K562 (cell line): ENCODE data around the gene ZNF121. TPM values are rescaled to one million over a fixed set of nuclear protein-coding genes. Genes with fewer than 3 reads are reported as not detected.
A peak's percentile ranks its signal among the peaks of the same experiment; 100 is the strongest.

Source experiments
- ATAC-seq: fragments of 200-7000 bp; cut with Tn5 transposase; 3 replicates; pipeline ENCODE4 v1.9.1; 2020; ENCODE audit warnings: moderate library complexity
- BruUV-seq: library from RNA; stranded (reverse); fragments of 400-500 nt; replicated peaks from 2 replicates; lab custom pipeline; 2021; lab: Mats Ljungman, UMichigan
- CTCF ChIA-PET: fragments of 300-600 bp; formaldehyde crosslinking; extraction: SDS; loops from one replicate; lab custom pipeline; 2021; ENCODE audit warnings: low intra/inter-chr PET ratio; lab: Yijun Ruan, JAX
- POLR2A ChIA-PET: fragments of 300-600, 350-650 bp; sonication (Branson Sonifier 250); formaldehyde crosslinking; extraction: SDS; loops from one replicate; lab custom pipeline; 2021; ENCODE audit warnings: antibody characterized with exemption, inconsistent platforms; lab: Yijun Ruan, JAX
- DNase-seq, 4 experiments: peaks; one replicate each; pipeline versions ENCODE4 v3.0.0 to v3.0.0-alpha.2; 2011 to 2018; ENCODE audit warnings: low spot score in 3 of 4, mixed read lengths in 3 of 4; ENCODE audit errors: extremely low read depth in 1 of 4
- FAIRE-seq: peaks from 2 replicates; lab custom pipeline; 2011; peaks lifted over from hg19 to GRCh38; lab: Jason Lieb, UNC
- H2AFZ ChIP-seq: 2 replicates; pipeline ENCODE4 v1.6.0; 2011; ENCODE audit warnings: low read depth, low read length, control low read depth, inconsistent platforms
- H3K27ac ChIP-seq: fragments of 200-600 bp; 3 replicates; pipeline ENCODE4 v1.8.0; 2011; ENCODE audit warnings: low read depth, mild to moderate bottlenecking, control low read depth, inconsistent platforms, low read length, moderate library complexity, mixed read lengths; ENCODE audit errors: extremely low read depth
- H3K27me3 ChIP-seq, 2 experiments: fragments of 300-600 bp in 1 of 2; 2 replicates in 1 of 2; 3 replicates in 1 of 2; pipeline versions ENCODE4 v1.6.0 to v1.8.0; 2011; ENCODE audit warnings: inconsistent platforms in 2 of 2, low read length in 2 of 2, mild to moderate bottlenecking in 1 of 2, mixed read lengths in 1 of 2, moderate library complexity in 1 of 2; ENCODE audit not compliant: control insufficient read depth in 2 of 2, insufficient read depth in 2 of 2
- H3K36me3 ChIP-seq: fragments of 300-600 bp; 3 replicates; pipeline ENCODE4 v1.8.0; 2011; ENCODE audit warnings: mild to moderate bottlenecking, low read length, inconsistent platforms; ENCODE audit not compliant: control insufficient read depth, insufficient read depth
- H3K4me1 ChIP-seq, 2 experiments: fragments of 200-600 bp in 1 of 2; replicated peaks in 1 of 2; 2 replicates in 1 of 2; 3 replicates in 1 of 2; pipeline versions ENCODE4 v1.5.1 to v1.8.0; 2011; ENCODE audit warnings: inconsistent platforms in 2 of 2, low read length in 2 of 2, mild to moderate bottlenecking in 1 of 2, mixed read lengths in 1 of 2, moderate library complexity in 1 of 2; ENCODE audit not compliant: control insufficient read depth in 2 of 2, insufficient read depth in 2 of 2
- H3K4me2 ChIP-seq: 2 replicates; pipeline ENCODE4 v1.6.1; 2011; ENCODE audit warnings: low read length, control low read depth, inconsistent platforms, mixed read lengths; ENCODE audit not compliant: insufficient read depth
- H3K4me3 ChIP-seq: fragments of 200-600 bp; sonication (generic), shearing (Covaris generic); 2 replicates; pipeline ENCODE4 v1.5.1; 2016; ENCODE audit warnings: control low read depth, inconsistent platforms
- H3K79me2 ChIP-seq: fragments of 200-600 bp; 3 replicates; pipeline ENCODE4 v1.8.0; 2011; ENCODE audit warnings: low read length, inconsistent platforms; ENCODE audit not compliant: control insufficient read depth, insufficient read depth
- H3K9ac ChIP-seq, 2 experiments: 2 replicates each; pipeline versions ENCODE4 v1.6.0 to v1.6.1; 2011; ENCODE audit warnings: low read depth in 2 of 2, low read length in 2 of 2, control low read depth in 1 of 2, inconsistent platforms in 1 of 2, mild to moderate bottlenecking in 1 of 2, mixed read lengths in 1 of 2; ENCODE audit not compliant: insufficient read depth in 1 of 2
- H3K9me1 ChIP-seq: one replicate; pipeline ENCODE4 v1.6.0; 2011; ENCODE audit warnings: inconsistent platforms, mild to moderate bottlenecking, low read length, moderate library complexity; ENCODE audit not compliant: control insufficient read depth, insufficient read depth
- H3K9me3 ChIP-seq: replicated peaks from 2 replicates; pipeline ENCODE4 v1.5.1; 2011; ENCODE audit warnings: low read depth, low read length, inconsistent platforms; ENCODE audit not compliant: control insufficient read depth, insufficient read depth
- H4K20me1 ChIP-seq: replicated peaks from 2 replicates; pipeline ENCODE4 v1.6.1; 2011; ENCODE audit warnings: low read length, inconsistent platforms, mixed read lengths; ENCODE audit not compliant: control insufficient read depth, insufficient read depth
- CBFB ChIP-seq: sonication (generic); formaldehyde crosslinking; IDR thresholded peaks from 2 replicates; pipeline ENCODE4 v1.4.0; 2020; ENCODE audit warnings: mild to moderate bottlenecking, missing genetic modification reagents
- CC2D1A ChIP-seq: fragments of 450-650 bp; IDR thresholded peaks from 2 replicates; pipeline ENCODE4 v1.6.1; 2017; ENCODE audit warnings: mild to moderate bottlenecking
- CREM ChIP-seq: IDR thresholded peaks from 2 replicates; pipeline ENCODE4 v1.6.1; 2014; ENCODE audit warnings: antibody characterized with exemption, low read depth
- CXXC5 ChIP-seq: fragments of 250-450 bp; sonication (Bioruptor Pico); IDR thresholded peaks from 2 replicates; pipeline ENCODE4 v1.8.0; 2022; ENCODE audit warnings: inconsistent platforms, mild to moderate bottlenecking, moderate library complexity
- ELF1 ChIP-seq: fragments of 200-800 bp; sonication (Bioruptor generic); IDR thresholded peaks from 2 replicates; pipeline ENCODE4 v1.6.1; 2016; ENCODE audit warnings: missing genetic modification characterization, missing compliant biosample characterization
- MAZ ChIP-seq, 2 experiments: fragments of 450-650 bp in 1 of 2; sonication (generic) in 1 of 2; formaldehyde crosslinking; IDR thresholded peaks in 1 of 2; conservative IDR thresholded peaks in 1 of 2; 2 replicates each; pipeline versions ENCODE4 v1.4.0 to v1.5.0; 2020; ENCODE audit warnings: mild to moderate bottlenecking in 1 of 2, missing genetic modification reagents in 1 of 2
- MNT ChIP-seq, 2 experiments: fragments of 450-650 bp; conservative IDR thresholded peaks; 2 replicates each; pipeline ENCODE4 v1.6.1; 2017; ENCODE audit warnings: mild to moderate bottlenecking in 2 of 2, moderate library complexity in 2 of 2
- POLR3G ChIP-seq: IDR thresholded peaks from 2 replicates; pipeline ENCODE4 v1.6.1; 2011; ENCODE audit not compliant: insufficient read length, insufficient replicate concordance; ENCODE audit errors: extremely low read depth
- RERE ChIP-seq: sonication (generic); formaldehyde crosslinking; IDR thresholded peaks from 2 replicates; pipeline ENCODE4 v1.8.0; 2023; ENCODE audit warnings: missing genetic modification reagents, mild to moderate bottlenecking, borderline replicate concordance
- SIN3B ChIP-seq: fragments of 450-650 bp; IDR thresholded peaks from 2 replicates; pipeline ENCODE4 v1.6.1; 2017; ENCODE audit warnings: low read depth, mild to moderate bottlenecking, moderate library complexity
- USF2 ChIP-seq: sonication (generic); formaldehyde crosslinking; IDR thresholded peaks from 2 replicates; pipeline ENCODE4 v1.5.0; 2020; ENCODE audit warnings: missing genetic modification reagents
- ZNF431 ChIP-seq: sonication (generic); formaldehyde crosslinking; IDR thresholded peaks from 2 replicates; pipeline ENCODE4 v1.8.0; 2022; ENCODE audit warnings: mild to moderate bottlenecking, missing genetic modification reagents
- whole genome bisulfite sequencing: fragments of 100-300 bp; shearing (Covaris generic); methylation state at CpG from one replicate; pipeline ENCODE4 v1.1.6; 2016; ENCODE audit warnings: low coverage, mixed read lengths; ENCODE audit not compliant: insufficient coverage; ENCODE audit errors: missing lambda C conversion rate; 5-methylcytosine and 5-hydroxymethylcytosine counted together
- in situ Hi-C: fragments of 300-500 bp; cut with MboI; formaldehyde crosslinking; loops from 4 replicates; pipeline ENCODE4 v1.15.0; 2018; ENCODE audit warnings: inconsistent platforms, mixed read lengths
- intact Hi-C: fragments of 100-400 bp; cut with micrococcal nuclease; formaldehyde crosslinking; loops from 2 replicates; pipeline ENCODE4 v1.14.2; 2022
- polyA plus RNA-seq, 8 experiments: library from polyadenylated mRNA; depleted of rRNA in 4 of 8; stranded (reverse) in 5 of 8; unstranded in 3 of 8; fragments of >200 nt; fragmentation: Nextera tagmentation in 2 of 8; fragmentation: Illumina TruSeq in 1 of 8; extraction: Ambion mirVana in 2 of 8; extraction: Trizol in 1 of 8; gene quantifications; 2 replicates each; pipeline versions ENCODE4 v1.2.1 to v1.2.3, GENCODE V29; 2011 to 2014; ENCODE audit warnings: inconsistent platforms in 1 of 8, missing spikeins in 1 of 8
- total RNA-seq, 7 experiments: library from RNA; depleted of rRNA in 6 of 7; stranded (reverse); fragments of >200 nt in 6 of 7; fragmentation: Illumina TruSeq in 2 of 7; extraction: Trizol in 2 of 7; gene quantifications; 2 replicates each; pipeline versions ENCODE4 v1.2.1 to v1.2.3, GENCODE V29; 2011 to 2021; ENCODE audit warnings: low replicate concordance in 1 of 7

Gene ZNF121
- total and polyA plus RNA-seq, 9 of the 15 experiments (the other 6 are each of a cell fraction or from before 2014, with no cell fraction given), result 14.6 to 115 (median 33.4) TPM

GRCh38 chr19:9538183-9539058 is 45.9 kb downstream of the ZNF121 start, which contains the start of gene ZNF426:
Gene ZNF426, minus strand, starts transcription at chr19:9538645. Its CDS starts 2,413 bp downstream, at chr19:9536232.
- H3K36me3 ChIP-seq, result peaks cover 31% of the 10 kb centered on the region
- in situ Hi-C loops, result no loop called here
- intact Hi-C loops, result no loop called here
- peaks cover 14% of the 10 kb centered on the region for H3K9me3 ChIP-seq
- FAIRE-seq (peak; percentile 88), ATAC-seq (peak; percentile 98), DNase-seq (peak; percentile 88 to 95 (median 89))
- no peaks in the 10 kb centered on the region for H3K9me1 ChIP-seq
- ChIA-PET POLR2A (no interaction called here), CTCF (no interaction called here)
- H3K4me3 ChIP-seq, result peak within 1 kb of the TSS; percentile 81
- H3K4me2 ChIP-seq, result peak within 1 kb of the TSS; percentile 83
- 2% methylated on average over 45 of the region's 49 CpGs for WGBS
- BruUV-seq, result TSS peak; percentile 86
- H2AFZ ChIP-seq, result peak within 1 kb of the TSS; percentile 99
- H3K4me1 ChIP-seq, result peaks cover 0 to 3% of the 10 kb centered on the region in 2 experiments; a peak in 2 of 5 replicates
- no peaks in the 10 kb centered on the region for H3K27me3 ChIP-seq
- H3K27ac ChIP-seq, result peak within 1 kb of the TSS; percentile 93
- peaks cover 15% of the 10 kb centered on the region for H3K79me2 ChIP-seq
- H3K9ac ChIP-seq, result peak within 1 kb of the TSS; percentile 92 to 98
- no peaks in the 10 kb centered on the region for H4K20me1 ChIP-seq
- TF ChIP-seq POLR3G (no peak), CBFB (CRISPR knock-in tag) (no peak), ZNF431 (CRISPR knock-in tag) (0 out of 2 replicates have a peak, but pooled peaks have one; percentile 38), CXXC5 (CRISPR knock-in tag) (peak; percentile 98), MAZ (CRISPR knock-in tag; conservative IDR thresholded peaks at IDR 0.05 in 1 of 2, IDR thresholded peaks at IDR 0.05 in 1 of 2) (peak in 1 of 2 experiments; percentile 82; a peak in 2 of 4 replicates), CC2D1A (no peak; the same call in 1 of the 2 replicates), SIN3B (peak; percentile 92), USF2 (CRISPR knock-in tag) (no peak), CREM (peak; percentile 100), RERE (no peak), MNT (conservative IDR thresholded peaks at IDR 0.05) (peak; percentile 29 to 75; a peak in 3 of 4 replicates), ELF1 (tag) (0 out of 2 replicates have a peak, but pooled peaks have one; percentile 18)
